ENCODE results near the gene MRPL28.
"Not testable (repeated sequence)": the region's sequence is repeated elsewhere in the genome, so short reads cannot be mapped to it uniquely, and the experiment has no call there.

Gene MRPL28

DNA sequence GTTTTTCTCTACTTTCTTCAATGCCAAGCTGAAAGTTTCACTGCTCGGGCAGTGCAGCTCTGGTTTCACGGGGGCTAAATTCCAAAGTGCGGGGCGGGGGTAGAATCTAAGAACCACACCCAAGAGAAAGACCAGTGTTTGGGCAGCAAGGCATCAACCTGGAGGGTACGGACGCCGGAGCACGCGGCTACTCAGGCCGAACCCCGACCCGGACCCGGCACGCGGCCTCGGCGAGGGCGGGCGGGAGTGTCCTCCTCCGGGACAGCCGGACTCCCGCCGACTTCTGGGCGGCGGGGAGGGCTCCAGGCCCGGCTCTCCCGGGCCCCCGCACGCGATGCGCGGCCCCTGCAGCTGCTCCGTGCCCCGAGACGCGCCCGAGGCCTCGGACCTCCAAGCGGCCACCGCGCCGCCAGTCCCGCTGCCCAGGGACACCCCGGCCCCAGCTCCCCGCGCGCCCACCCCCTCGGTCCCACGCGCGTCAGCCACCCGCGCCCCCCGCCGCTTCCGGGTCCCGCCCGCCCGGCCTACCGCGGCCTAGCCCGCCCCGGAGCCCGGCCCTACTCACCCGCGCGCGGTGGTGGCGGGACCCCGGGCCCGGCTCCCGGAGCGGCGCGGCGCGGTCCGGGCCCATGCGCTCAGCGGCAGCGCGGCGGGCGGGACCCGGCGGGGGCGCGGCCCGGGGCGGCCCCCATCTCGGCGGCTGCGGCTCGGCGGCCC, 18.4 kb downstream of the MRPL28 start:
- no peaks in the 10 kb centered on the region for H3K9me3 ChIP-seq (ENCODE audit: insufficient read depth, low read depth, low read length)
- H3K4me1 ChIP-seq (ENCODE audit: insufficient read depth, low read length), result no peaks in the 10 kb centered on the region
- H3K27me3 ChIP-seq (ENCODE audit: insufficient read depth, low read length), result no peaks in the 10 kb centered on the region
- H3K36me3 ChIP-seq (ENCODE audit: insufficient read depth, low read depth, low read length), result peaks cover 16% of the 10 kb centered on the region
- H3K9ac ChIP-seq (ENCODE audit: low read depth, low read length), result peak overlapping the region; percentile 77; the same call in 1 of the 2 replicates
- H3K4me3 ChIP-seq (ENCODE audit: low read length), result peak overlapping the region; percentile 77
- no peak overlapping the region for H3K27ac ChIP-seq (ENCODE audit: low read length)

DNA sequence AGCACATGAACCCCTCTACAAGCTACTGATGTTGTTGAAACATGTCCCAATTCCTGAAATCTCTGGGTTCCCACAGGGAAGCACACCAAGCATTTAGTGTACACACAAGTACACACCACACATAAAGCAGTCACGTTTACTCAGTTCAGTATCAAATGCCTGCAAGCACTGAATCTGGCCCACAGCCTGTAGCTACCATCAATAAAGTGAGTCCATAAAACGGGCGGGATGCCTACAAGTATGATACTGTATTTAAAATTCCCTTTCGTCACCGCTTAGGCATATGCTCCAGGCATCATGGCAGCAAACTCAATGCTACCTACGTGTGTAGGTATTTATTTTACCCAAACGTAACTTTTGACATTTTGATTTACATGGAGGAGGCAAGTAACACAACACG, 20.1 kb downstream of the MRPL28 start:
- H3K9ac ChIP-seq (ENCODE audit: low read depth, low read length), result no peak overlapping the region
- no peaks in the 10 kb centered on the region for H3K4me1 ChIP-seq (ENCODE audit: insufficient read depth, low read length)

DNA sequence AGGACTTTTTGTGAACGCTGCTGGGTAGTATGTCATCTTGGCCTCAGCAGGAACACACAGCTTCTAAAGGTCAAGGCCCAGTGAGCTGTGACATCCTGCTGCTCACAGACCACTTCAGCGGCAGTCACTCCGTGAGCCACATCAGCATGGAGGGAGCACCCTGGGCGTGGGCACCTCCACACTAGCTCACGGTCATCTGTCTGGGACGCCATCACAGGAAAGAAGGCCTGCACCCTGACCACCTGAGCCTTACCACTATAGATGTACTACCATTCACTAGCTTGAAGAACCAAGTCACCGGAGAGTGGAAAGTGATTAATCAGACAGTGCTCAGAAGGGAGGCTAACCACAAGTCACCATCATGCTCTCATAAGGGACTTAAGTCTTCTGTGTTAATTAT, 21.1 kb downstream of the MRPL28 start:
- Histone ChIP-seq H3K4me1 (ENCODE audit: insufficient read depth, low read length) (no peaks in the 10 kb centered on the region), H3K4me3 (ENCODE audit: low read length) (no peak overlapping the region), H3K36me3 (ENCODE audit: insufficient read depth, low read depth, low read length) (peaks cover 42% of the 10 kb centered on the region), H3K27me3 (ENCODE audit: insufficient read depth, low read length) (no peaks in the 10 kb centered on the region), H3K9me3 (ENCODE audit: insufficient read depth, low read depth, low read length) (no peaks in the 10 kb centered on the region), H3K27ac (ENCODE audit: low read length) (no peak overlapping the region), H3K9ac (ENCODE audit: low read depth, low read length) (no peak overlapping the region)

More for the DNA sequence above, 20.1 kb downstream of the MRPL28 start:
- Histone ChIP-seq H3K36me3 (ENCODE audit: insufficient read depth, low read depth, low read length) (peaks cover 34% of the 10 kb centered on the region), H3K27ac (ENCODE audit: low read length) (no peak overlapping the region), H3K27me3 (ENCODE audit: insufficient read depth, low read length) (no peaks in the 10 kb centered on the region), H3K4me3 (ENCODE audit: low read length) (no peak overlapping the region), H3K9me3 (ENCODE audit: insufficient read depth, low read depth, low read length) (no peaks in the 10 kb centered on the region)

- H3K4me3 ChIP-seq (ENCODE audit: low read length); H3K27ac ChIP-seq (ENCODE audit: low read length); H3K9me3 ChIP-seq (ENCODE audit: insufficient read depth, low read depth, low read length); H3K9ac ChIP-seq (ENCODE audit: low read depth, low read length); H3K4me1 ChIP-seq (ENCODE audit: insufficient read depth, low read length); H3K27me3 ChIP-seq (ENCODE audit: insufficient read depth, low read length): not testable (repeated sequence)
- H3K36me3 ChIP-seq (ENCODE audit: insufficient read depth, low read depth, low read length), result peaks cover 42% of the 10 kb centered on the region
These were observed 21.8 kb downstream of the MRPL28 start for GRCh38 chr16:348495-348894.

GRCh38 chr16:347203-347602, 23.1 kb downstream of the MRPL28 start:
- H3K4me1 ChIP-seq (ENCODE audit: insufficient read depth, low read length), result no peaks in the 10 kb centered on the region
- no peaks in the 10 kb centered on the region for H3K9me3 ChIP-seq (ENCODE audit: insufficient read depth, low read depth, low read length)
- H3K4me3 ChIP-seq (ENCODE audit: low read length), result no peak overlapping the region
- no peak overlapping the region for H3K27ac ChIP-seq (ENCODE audit: low read length)
- H3K36me3 ChIP-seq (ENCODE audit: insufficient read depth, low read depth, low read length), result peaks cover 51% of the 10 kb centered on the region
- H3K27me3 ChIP-seq (ENCODE audit: insufficient read depth, low read length), result no peaks in the 10 kb centered on the region
- no peak overlapping the region for H3K9ac ChIP-seq (ENCODE audit: low read depth, low read length)

- Histone ChIP-seq H3K9ac (ENCODE audit: low read depth, low read length) (no peak overlapping the region), H3K36me3 (ENCODE audit: insufficient read depth, low read depth, low read length) (peaks cover 51% of the 10 kb centered on the region), H3K4me3 (ENCODE audit: low read length) (no peak overlapping the region), H3K9me3 (ENCODE audit: insufficient read depth, low read depth, low read length) (no peaks in the 10 kb centered on the region), H3K27me3 (ENCODE audit: insufficient read depth, low read length) (no peaks in the 10 kb centered on the region), H3K27ac (ENCODE audit: low read length) (no peak overlapping the region), H3K4me1 (ENCODE audit: insufficient read depth, low read length) (no peaks in the 10 kb centered on the region)
These were observed 23.8 kb downstream of the MRPL28 start for GRCh38 chr16:346587-346986.

GRCh38 chr16:345772-346171, 24.6 kb downstream of the MRPL28 start:
- H3K4me1 ChIP-seq (ENCODE audit: insufficient read depth, low read length), result no peaks in the 10 kb centered on the region
- H3K36me3 ChIP-seq (ENCODE audit: insufficient read depth, low read depth, low read length), result peaks cover 51% of the 10 kb centered on the region
- no peak overlapping the region for H3K9ac ChIP-seq (ENCODE audit: low read depth, low read length)
- H3K27me3 ChIP-seq (ENCODE audit: insufficient read depth, low read length), result no peaks in the 10 kb centered on the region
- H3K4me3 ChIP-seq (ENCODE audit: low read length), result no peak overlapping the region
- H3K27ac ChIP-seq (ENCODE audit: low read length), result no peak overlapping the region
- no peaks in the 10 kb centered on the region for H3K9me3 ChIP-seq (ENCODE audit: insufficient read depth, low read depth, low read length)

DNA sequence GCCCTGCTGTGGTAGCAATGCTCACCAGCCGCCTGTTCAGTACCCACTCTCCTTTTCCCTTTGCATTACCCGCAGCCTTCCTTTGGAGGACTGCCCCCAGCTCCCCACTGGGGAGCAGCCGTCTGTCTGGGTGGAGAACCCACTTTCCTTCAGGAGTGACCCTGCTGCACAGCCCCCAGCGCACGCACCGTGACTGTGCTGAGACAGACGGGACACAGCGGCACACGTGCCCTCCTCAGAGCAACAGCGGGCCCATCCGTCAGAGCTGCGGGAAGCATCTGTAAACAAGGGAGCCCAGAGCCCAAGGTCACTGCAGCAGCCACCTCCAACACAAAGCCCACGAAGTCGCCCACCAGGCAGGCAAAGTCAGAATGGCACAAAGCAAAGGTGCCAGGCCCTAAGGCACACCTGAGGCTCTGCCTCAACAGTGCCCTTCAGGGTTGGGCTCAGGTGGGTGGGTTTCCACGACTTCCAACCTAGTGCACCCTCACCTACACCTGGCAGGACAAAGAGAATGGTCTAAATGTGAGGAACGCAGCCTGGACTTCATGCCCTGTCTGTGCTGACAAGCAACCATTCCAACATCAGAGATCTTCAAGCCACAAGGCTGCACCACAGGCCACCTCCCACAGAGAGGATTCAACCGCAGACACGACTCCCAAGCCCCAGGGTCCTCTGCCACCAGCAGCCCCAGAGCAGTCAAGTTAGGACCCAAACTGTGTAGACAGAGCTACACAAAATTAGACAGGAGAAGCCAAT, 27.7 kb downstream of the MRPL28 start:
- H3K27ac ChIP-seq (ENCODE audit: low read length), result no peak overlapping the region
- H3K4me1 ChIP-seq (ENCODE audit: insufficient read depth, low read length), result no peaks in the 10 kb centered on the region
- H3K4me3 ChIP-seq (ENCODE audit: low read length), result no peak overlapping the region
- no peak overlapping the region; the same call in 1 of the 2 replicates for H3K9ac ChIP-seq (ENCODE audit: low read depth, low read length)
- H3K27me3 ChIP-seq (ENCODE audit: insufficient read depth, low read length), result no peaks in the 10 kb centered on the region
- H3K36me3 ChIP-seq (ENCODE audit: insufficient read depth, low read depth, low read length), result peaks cover 39% of the 10 kb centered on the region
- no peaks in the 10 kb centered on the region for H3K9me3 ChIP-seq (ENCODE audit: insufficient read depth, low read depth, low read length)

DNA sequence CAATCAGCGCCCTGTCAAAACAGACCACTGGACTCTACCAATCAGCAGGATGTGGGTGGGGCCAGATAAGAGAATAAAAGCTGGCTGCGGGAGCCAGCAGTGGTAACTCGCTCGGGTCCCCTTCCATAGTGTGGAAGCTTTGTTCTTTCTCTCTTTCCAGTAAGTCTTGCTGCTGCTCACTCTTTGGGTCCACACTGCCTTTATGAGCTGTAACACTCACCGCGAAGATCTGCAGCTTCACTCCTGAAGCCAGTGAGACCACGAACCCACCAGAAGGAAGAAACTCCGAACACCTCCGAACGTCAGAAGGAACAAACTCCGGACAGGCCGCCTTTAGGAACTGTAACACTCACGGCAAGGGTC, 28.4 kb downstream of the MRPL28 start:
- H3K27ac ChIP-seq (ENCODE audit: low read length); H3K27me3 ChIP-seq (ENCODE audit: insufficient read depth, low read length); H3K4me1 ChIP-seq (ENCODE audit: insufficient read depth, low read length); H3K9ac ChIP-seq (ENCODE audit: low read depth, low read length); H3K9me3 ChIP-seq (ENCODE audit: insufficient read depth, low read depth, low read length); H3K4me3 ChIP-seq (ENCODE audit: low read length): not testable (repeated sequence)
- H3K36me3 ChIP-seq (ENCODE audit: insufficient read depth, low read depth, low read length), result peaks cover 35% of the 10 kb centered on the region

- peaks cover 28% of the 10 kb centered on the region for H3K36me3 ChIP-seq (ENCODE audit: insufficient read depth, low read depth, low read length)
- not testable (repeated sequence) for H3K27ac ChIP-seq (ENCODE audit: low read length); H3K9ac ChIP-seq (ENCODE audit: low read depth, low read length)
These were observed 29.0 kb downstream of the MRPL28 start for GRCh38 chr16:341095-341973.

GRCh38 chr16:340370-341091, 29.8 kb downstream of the MRPL28 start:
- Histone ChIP-seq H3K9ac (ENCODE audit: low read depth, low read length) (no peak overlapping the region), H3K27ac (ENCODE audit: low read length) (no peak overlapping the region), H3K4me3 (ENCODE audit: low read length) (no peak overlapping the region), H3K27me3 (ENCODE audit: insufficient read depth, low read length) (no peaks in the 10 kb centered on the region), H3K9me3 (ENCODE audit: insufficient read depth, low read depth, low read length) (no peaks in the 10 kb centered on the region), H3K4me1 (ENCODE audit: insufficient read depth, low read length) (no peaks in the 10 kb centered on the region), H3K36me3 (ENCODE audit: insufficient read depth, low read depth, low read length) (peaks cover 20% of the 10 kb centered on the region)

More at GRCh38 chr16:341095-341973, 29.0 kb downstream of the MRPL28 start:
- H3K9me3 ChIP-seq (ENCODE audit: insufficient read depth, low read depth, low read length); H3K27me3 ChIP-seq (ENCODE audit: insufficient read depth, low read length); H3K4me1 ChIP-seq (ENCODE audit: insufficient read depth, low read length); H3K4me3 ChIP-seq (ENCODE audit: low read length): not testable (repeated sequence)

All from iPS-20b (cell line).